Stimulated activated effector memory CD8-positive, alpha-beta T cell treated with anti-CD3 and anti-CD28 coated beads, Interleukin-12 subunit alpha, Interleukin-12 subunit beta, amount 100 ng/mL, for 72 hours (primary cell): ENCODE data around the gene HDDC2.
"Not testable (repeated sequence)": the region's sequence is repeated elsewhere in the genome, so short reads cannot be mapped to it uniquely, and the experiment has no call there.

Source experiments
- ATAC-seq: fragments of 150-1000 bp; cut with Tn5 transposase; 2 replicates; pipeline ENCODE4 v1.10.0; 2021
- DNase-seq, 2 donors: peaks; one replicate each; pipeline ENCODE4 v3.0.0; 2021 to 2022; ENCODE audit warnings: low spot score in 2 of 2
- H3K27ac Mint-ChIP-seq: one replicate; pipeline ENCODE4 v1.8.0; 2022; ENCODE audit warnings: mild to moderate bottlenecking, mixed read lengths
- H3K36me3 Mint-ChIP-seq: one replicate; pipeline ENCODE4 v1.8.0; 2022; ENCODE audit warnings: mild to moderate bottlenecking, mixed read lengths
- H3K4me1 Mint-ChIP-seq: one replicate; pipeline ENCODE4 v1.8.0; 2022; ENCODE audit warnings: mixed read lengths
- H3K4me3 Mint-ChIP-seq: one replicate; pipeline ENCODE4 v1.8.0; 2022; ENCODE audit warnings: mild to moderate bottlenecking, mixed read lengths
- H3K9me3 Mint-ChIP-seq: one replicate; pipeline ENCODE4 v1.8.0; 2022; ENCODE audit warnings: mixed read lengths

HDDC2 gene

DNA sequence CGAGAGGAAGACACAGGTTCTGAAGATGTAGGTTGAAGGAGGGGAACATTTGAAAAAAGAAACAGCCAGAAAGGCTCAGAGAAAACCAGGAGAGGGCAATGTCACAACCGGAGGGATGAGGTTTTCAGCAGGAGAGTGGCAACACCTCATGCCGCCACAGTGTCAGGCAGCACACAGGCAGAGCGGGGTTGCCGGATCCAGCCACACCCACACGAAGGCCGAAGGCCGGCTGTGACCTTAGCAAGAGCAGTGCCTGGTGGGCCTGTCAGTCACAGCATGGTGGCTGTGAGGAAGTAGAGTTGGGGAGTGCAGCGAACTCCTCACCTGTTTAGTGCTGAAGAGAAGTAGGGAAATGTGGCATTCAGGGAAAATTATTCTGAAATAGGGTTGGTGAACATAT lies 14.0 kb downstream of the HDDC2 start:
- no peak overlapping the region for H3K27ac Mint-ChIP-seq
- peaks cover 74% of the 10 kb centered on the region for H3K36me3 Mint-ChIP-seq
- peaks cover 37% of the 10 kb centered on the region for H3K4me1 Mint-ChIP-seq
- no peak overlapping the region for H3K4me3 Mint-ChIP-seq
- ATAC-seq (no peak), DNase-seq (no peak)
- peaks cover 10% of the 10 kb centered on the region for H3K9me3 Mint-ChIP-seq

DNA sequence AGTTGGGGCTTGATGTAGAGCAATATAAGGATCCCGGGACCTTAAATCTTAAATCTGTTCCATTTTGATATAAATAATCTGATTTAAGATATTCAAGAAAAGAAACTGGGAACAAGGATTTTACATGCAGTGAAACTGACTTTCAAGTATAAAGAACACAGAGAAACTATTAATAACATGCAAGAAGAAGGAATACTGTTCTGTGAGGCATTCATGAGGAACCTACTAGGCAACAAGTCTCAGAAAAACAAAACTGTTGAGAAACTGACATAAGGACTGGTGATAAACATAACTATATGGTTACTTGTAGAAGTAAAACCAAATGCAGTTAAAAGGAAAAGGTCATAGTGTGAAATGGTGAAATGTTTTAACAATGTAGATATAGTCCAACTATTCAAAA lies 15.8 kb downstream of the HDDC2 start:
- peaks cover 13% of the 10 kb centered on the region for H3K9me3 Mint-ChIP-seq
- ATAC-seq: no peak
- peaks cover 74% of the 10 kb centered on the region for H3K36me3 Mint-ChIP-seq
- no peak overlapping the region for H3K27ac Mint-ChIP-seq
- H3K4me1 Mint-ChIP-seq: peaks cover 51% of the 10 kb centered on the region
- no peak for DNase-seq
- H3K4me3 Mint-ChIP-seq: no peak overlapping the region

DNA sequence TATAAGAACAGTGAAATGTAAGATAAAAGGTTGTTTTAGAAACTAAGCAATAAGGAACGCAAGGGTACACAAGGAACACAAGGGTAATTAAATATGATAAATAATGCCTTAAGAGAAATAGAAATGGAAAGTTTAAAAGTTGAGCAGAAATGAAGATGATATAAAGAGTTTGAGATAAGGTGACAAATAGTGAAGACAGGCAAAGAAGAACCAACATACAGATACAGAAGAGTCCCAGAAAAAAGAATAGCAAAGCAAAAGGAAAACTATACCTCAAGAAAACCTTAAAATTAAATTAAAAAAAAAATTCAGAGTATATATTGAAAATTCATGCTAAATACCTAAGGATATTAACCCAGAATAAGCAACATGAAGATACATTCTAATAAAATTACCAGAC lies 16.4 kb downstream of the HDDC2 start:
- DNase-seq (no peak), ATAC-seq (no peak)
- H3K27ac Mint-ChIP-seq: no peak overlapping the region
- peaks cover 54% of the 10 kb centered on the region for H3K4me1 Mint-ChIP-seq
- H3K9me3 Mint-ChIP-seq: peaks cover 13% of the 10 kb centered on the region
- no peak overlapping the region for H3K4me3 Mint-ChIP-seq
- H3K36me3 Mint-ChIP-seq: peaks cover 75% of the 10 kb centered on the region

DNA sequence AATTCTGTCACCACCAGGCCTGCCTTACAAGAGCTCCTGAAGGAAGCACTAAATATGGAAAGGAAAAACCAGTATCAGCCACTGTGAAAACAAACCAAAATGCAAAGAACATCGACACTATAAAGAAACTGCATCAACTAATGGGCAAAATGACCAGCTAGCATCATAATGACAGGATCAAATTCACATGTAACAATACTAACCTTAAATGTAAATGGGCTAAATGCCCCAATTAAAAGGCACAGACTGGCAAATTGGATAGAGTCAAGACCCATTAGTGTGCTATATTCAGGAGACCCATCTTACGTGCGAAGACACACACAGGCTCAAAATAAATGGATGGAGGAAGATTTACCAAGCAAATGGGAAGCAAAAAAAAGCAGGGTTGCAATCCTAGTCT lies 19.3 kb downstream of the HDDC2 start:
- ATAC-seq, H3K4me3 Mint-ChIP-seq, H3K27ac Mint-ChIP-seq, DNase-seq: not testable (repeated sequence)
- Mint-ChIP-seq H3K4me1 (peaks cover 61% of the 10 kb centered on the region), H3K9me3 (peaks cover 13% of the 10 kb centered on the region), H3K36me3 (peaks cover 76% of the 10 kb centered on the region)

DNA sequence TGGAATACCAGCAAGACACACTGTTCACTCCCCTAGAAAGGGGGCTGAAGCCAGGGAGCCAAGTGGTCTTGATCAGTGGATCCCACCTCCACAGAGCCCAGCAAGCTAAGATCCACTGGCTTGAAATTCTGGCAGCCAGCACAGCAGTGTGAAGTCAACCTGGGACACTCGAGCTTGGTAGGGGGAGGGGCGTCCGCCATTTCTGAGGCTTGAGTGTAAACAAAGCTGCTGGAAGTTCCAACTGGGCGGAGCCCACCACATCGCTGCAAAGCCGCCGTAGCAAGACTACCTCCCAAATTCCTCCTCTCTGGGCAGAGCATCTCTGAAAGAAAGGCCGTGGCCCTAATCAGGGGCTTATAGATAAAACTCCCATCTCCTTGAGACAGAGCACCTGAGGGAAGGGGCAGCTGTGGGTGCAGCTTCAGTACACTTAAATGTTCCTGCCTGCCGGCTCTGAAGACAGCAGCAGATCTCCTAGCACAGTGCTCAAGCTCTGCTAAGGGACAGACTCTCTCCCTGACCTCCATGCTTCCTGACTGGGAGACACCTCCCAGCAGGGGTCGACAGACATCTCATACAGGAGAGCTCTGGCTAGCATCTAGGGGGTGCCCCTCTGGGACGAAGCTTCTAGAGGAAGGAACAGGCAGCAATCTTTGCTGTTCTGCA lies 21.3 kb downstream of the HDDC2 start:
- ATAC-seq: not testable (repeated sequence)

DNA sequence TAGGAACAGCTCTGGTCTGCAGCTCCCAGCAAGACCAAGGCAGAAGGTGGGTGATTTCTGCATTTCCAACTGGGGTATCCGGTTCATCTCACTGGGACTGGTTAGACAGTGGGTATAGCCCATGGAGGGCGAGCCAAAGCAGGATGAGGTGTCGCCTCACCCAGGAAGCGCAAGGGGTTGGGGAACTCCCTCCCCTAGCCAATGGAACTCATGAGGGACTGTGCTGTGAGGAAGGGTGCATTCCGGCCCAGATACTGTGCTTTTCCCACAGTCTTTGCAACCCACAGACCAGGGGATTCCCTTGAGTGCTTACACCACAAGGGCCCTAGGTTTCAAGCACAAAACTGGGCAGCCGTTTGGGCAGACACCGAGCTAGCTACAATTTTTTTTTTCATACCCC lies 21.8 kb downstream of the HDDC2 start:
- Mint-ChIP-seq H3K4me3 (no peak overlapping the region), H3K9me3 (peaks cover 3% of the 10 kb centered on the region), H3K36me3 (peaks cover 75% of the 10 kb centered on the region), H3K4me1 (peaks cover 65% of the 10 kb centered on the region), H3K27ac (peak overlapping the region; percentile 15)
- DNase-seq (no peak), ATAC-seq (no peak)

More for the DNA sequence above, 21.3 kb downstream of the HDDC2 start:
- peak overlapping the region; percentile 76 for H3K27ac Mint-ChIP-seq
- not testable (repeated sequence) for H3K9me3 Mint-ChIP-seq, DNase-seq, H3K4me3 Mint-ChIP-seq
- H3K36me3 Mint-ChIP-seq: peaks cover 75% of the 10 kb centered on the region
- peaks cover 65% of the 10 kb centered on the region for H3K4me1 Mint-ChIP-seq

DNA sequence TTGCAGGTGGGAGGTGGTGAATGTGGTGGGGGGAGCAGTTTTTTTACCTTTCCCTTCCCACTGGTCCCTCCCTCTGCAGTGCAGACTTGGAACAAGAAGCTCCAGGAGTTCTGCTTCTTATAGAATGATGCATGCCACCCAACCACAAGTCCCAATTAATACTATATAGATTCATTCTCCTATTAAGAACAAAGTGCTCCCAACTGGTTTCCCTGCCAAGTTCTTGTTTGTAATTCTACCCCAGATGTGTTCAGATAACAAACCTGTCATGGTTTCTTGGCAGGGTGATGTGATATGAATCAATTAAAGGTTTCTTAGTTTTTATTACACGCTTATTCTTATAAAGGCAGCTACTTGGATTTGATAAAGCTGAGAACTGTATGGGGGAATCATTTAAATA lies 23.9 kb downstream of the HDDC2 start:
- H3K4me3 Mint-ChIP-seq: no peak overlapping the region
- peaks cover 47% of the 10 kb centered on the region for H3K4me1 Mint-ChIP-seq
- no peak for DNase-seq
- ATAC-seq: no peak
- no peak overlapping the region for H3K27ac Mint-ChIP-seq
- peaks cover 3% of the 10 kb centered on the region for H3K9me3 Mint-ChIP-seq
- peaks cover 74% of the 10 kb centered on the region for H3K36me3 Mint-ChIP-seq

DNA sequence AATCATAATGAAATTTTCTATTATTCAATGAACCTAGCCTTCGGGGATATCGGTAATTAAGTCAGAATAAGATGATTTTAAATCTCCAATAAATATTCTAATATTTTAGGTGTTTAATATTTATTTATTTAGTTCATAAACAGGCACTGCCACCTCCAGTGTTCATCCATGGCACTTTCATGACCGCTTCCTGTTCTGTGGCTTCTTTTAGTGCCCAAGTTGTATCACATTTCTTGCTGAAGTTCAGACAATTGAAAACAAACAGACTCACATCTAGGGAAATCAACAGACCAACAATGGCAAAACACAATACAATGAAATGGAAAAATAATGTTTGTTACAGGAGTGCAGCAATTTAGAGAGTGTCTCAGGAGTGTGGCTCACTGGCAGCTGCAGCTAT lies 26.0 kb downstream of the HDDC2 start:
- DNase-seq (no peak), ATAC-seq (no peak)
- no peaks in the 10 kb centered on the region for H3K9me3 Mint-ChIP-seq
- peaks cover 30% of the 10 kb centered on the region for H3K4me1 Mint-ChIP-seq
- peak overlapping the region; percentile 84 for H3K27ac Mint-ChIP-seq
- peaks cover 57% of the 10 kb centered on the region for H3K36me3 Mint-ChIP-seq
- H3K4me3 Mint-ChIP-seq: no peak overlapping the region

DNA sequence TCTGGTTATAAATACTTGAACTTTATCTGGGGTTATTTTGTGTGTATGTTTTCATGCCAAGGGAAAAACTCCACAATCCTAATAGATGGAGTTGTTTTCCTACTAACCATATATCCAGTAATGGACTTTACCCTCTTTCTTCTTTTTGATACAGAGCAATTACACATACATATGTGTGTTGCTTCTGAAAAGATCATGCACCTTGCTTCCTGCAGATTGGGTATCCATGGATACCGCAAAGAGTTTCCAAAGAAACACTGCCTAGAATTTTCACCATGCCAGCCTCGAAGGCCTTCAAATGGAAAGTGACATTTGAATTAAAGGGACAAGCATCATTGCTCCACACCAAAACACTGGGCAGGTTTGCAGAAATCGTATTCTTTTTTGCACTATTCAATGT lies 26.8 kb downstream of the HDDC2 start:
- no peak for ATAC-seq
- DNase-seq: no peak
- H3K36me3 Mint-ChIP-seq: peaks cover 52% of the 10 kb centered on the region
- H3K27ac Mint-ChIP-seq: peak overlapping the region; percentile 84
- H3K4me1 Mint-ChIP-seq: peaks cover 26% of the 10 kb centered on the region
- H3K9me3 Mint-ChIP-seq: no peaks in the 10 kb centered on the region
- H3K4me3 Mint-ChIP-seq: no peak overlapping the region

DNA sequence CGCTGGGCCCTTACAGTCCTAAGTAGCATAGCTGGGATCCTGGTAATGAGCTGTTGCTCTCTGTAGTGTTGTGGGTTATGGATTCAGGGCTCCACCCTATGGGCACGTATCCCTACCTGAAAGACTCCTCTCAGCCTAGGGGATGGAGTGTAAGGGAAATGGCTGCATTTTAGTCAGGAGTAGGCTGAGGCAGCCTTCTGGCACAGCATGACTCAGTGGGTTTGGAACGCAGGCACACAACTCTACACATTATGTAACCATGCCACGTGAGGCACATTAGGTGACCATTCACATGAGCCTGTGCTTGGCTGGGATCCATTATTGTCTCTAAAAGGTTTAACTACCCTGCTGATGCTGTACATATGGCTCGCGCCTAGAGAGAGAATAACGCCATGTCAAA lies 27.8 kb downstream of the HDDC2 start:
- H3K36me3 Mint-ChIP-seq: peaks cover 42% of the 10 kb centered on the region
- H3K9me3 Mint-ChIP-seq: no peaks in the 10 kb centered on the region
- no peak overlapping the region for H3K4me3 Mint-ChIP-seq
- ATAC-seq: no peak
- DNase-seq: no peak
- peaks cover 19% of the 10 kb centered on the region for H3K4me1 Mint-ChIP-seq
- H3K27ac Mint-ChIP-seq: no peak overlapping the region

DNA sequence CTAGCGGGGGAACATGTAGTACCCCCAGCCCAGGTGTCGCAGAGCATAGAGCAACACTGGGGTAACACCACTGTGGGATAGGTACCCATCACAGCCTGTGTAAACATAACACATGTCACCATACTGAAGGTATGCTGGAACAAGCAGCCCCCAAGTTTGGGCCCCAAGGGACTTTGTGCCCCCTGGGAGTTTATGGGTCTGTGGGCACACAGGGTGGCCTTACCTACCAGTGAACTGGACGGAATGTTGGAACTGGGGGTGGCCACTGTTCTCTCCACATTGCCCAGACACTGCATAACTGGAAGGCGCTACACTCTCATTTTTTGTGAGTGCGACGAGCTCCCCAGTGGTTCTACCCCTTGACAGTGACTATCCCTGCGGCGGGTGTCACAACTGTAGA lies 28.5 kb downstream of the HDDC2 start:
- H3K27ac Mint-ChIP-seq: no peak overlapping the region
- ATAC-seq: no peak
- no peaks in the 10 kb centered on the region for H3K9me3 Mint-ChIP-seq
- H3K4me3 Mint-ChIP-seq: no peak overlapping the region
- no peak for DNase-seq
- H3K4me1 Mint-ChIP-seq: peaks cover 12% of the 10 kb centered on the region
- peaks cover 40% of the 10 kb centered on the region for H3K36me3 Mint-ChIP-seq

DNA sequence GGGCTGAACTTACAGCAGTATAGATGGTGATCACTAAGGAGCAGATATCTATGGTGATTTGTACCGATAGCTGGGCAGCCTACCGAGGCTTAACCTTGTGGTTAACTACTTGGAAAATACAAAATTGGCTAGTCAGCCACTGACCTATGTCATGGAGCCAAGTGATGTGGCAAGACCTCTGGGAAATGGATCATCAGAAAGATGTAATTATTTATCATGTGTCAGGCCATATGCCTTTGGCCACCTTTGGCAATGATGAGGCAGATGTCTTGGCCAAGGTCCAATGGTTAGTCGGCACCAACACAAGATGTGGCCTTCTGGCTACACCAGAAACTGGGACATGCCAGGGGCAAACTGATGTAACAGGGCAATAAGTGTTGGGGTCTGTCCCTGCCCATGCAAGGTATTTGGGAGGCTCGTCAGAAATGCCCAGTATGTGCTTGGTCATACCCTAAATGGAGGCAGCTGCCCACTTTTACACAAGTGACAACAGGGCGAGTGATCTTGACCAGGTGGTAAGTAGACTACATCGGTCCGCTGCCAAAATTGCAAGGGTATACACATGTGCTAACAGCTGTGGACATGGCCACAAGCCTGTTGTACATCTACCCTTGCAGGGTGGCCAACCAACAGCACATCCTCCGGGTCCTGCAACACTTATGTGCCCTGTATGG lies 30.1 kb downstream of the HDDC2 start:
- peaks cover 26% of the 10 kb centered on the region for H3K36me3 Mint-ChIP-seq

DNA sequence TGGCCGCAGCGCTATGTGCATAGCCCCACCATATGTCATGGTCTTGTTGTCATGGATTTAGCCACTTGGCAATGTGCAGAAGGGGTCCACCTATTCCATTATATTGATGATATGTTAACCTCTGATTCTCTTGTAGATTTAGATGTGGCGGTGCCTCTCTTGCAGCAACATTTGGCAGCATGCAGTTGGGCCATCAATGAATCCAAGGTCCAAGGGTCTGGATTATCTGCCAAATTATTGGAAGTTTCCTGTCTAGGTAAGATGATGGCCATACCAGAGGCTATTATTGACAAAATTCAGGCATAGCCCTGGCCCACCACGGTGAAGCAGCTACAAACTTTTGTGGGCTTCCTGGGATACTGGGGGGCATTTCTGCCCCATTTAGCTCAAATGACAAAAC lies 31.4 kb downstream of the HDDC2 start:
- no peaks in the 10 kb centered on the region for H3K4me1 Mint-ChIP-seq
- ATAC-seq (no peak), DNase-seq (no peak)
- peaks cover 13% of the 10 kb centered on the region for H3K36me3 Mint-ChIP-seq
- H3K4me3 Mint-ChIP-seq: no peak overlapping the region
- H3K9me3 Mint-ChIP-seq: no peaks in the 10 kb centered on the region
- no peak overlapping the region for H3K27ac Mint-ChIP-seq

More for the DNA sequence above, 30.1 kb downstream of the HDDC2 start:
- no peak for DNase-seq
- H3K4me1 Mint-ChIP-seq: peaks cover 8% of the 10 kb centered on the region
- no peak for ATAC-seq
- no peak overlapping the region for H3K4me3 Mint-ChIP-seq
- no peaks in the 10 kb centered on the region for H3K9me3 Mint-ChIP-seq
- no peak overlapping the region for H3K27ac Mint-ChIP-seq

DNA sequence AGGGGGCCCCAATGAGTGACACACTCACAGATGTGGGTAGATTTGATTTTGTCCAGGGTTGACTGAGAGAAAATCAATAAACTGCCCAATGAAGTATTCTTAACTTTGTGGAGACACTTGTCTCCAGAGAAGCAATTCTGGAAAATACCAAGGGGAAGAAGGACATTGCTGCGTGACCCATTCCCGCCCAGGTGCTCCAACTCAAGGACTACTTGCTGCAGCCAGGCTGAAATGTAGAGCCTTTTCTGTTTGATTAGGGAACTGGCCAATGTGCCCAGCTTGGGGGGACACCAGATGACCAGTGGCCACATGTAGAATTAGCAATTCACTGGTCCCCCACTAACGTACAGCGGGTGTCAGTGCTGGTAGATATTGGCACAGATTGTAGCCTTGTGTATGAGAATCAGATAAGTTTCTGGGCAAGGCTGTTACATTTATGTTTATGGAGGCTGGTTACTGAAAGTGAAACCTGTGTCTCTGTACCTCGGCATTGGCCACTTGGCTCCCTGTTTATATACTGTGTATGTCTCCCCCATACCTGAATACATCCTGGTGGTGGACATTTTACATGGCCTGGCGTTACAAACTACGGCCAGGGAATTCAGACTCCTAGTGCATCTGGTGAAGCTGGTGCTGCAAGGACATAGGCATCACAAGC lies 32.3 kb downstream of the HDDC2 start:
- ATAC-seq (no peak), DNase-seq (no peak)
- H3K4me3 Mint-ChIP-seq: no peak overlapping the region
- no peaks in the 10 kb centered on the region for H3K4me1 Mint-ChIP-seq
- no peak overlapping the region for H3K27ac Mint-ChIP-seq
- no peaks in the 10 kb centered on the region for H3K9me3 Mint-ChIP-seq
- peaks cover 5% of the 10 kb centered on the region for H3K36me3 Mint-ChIP-seq

DNA sequence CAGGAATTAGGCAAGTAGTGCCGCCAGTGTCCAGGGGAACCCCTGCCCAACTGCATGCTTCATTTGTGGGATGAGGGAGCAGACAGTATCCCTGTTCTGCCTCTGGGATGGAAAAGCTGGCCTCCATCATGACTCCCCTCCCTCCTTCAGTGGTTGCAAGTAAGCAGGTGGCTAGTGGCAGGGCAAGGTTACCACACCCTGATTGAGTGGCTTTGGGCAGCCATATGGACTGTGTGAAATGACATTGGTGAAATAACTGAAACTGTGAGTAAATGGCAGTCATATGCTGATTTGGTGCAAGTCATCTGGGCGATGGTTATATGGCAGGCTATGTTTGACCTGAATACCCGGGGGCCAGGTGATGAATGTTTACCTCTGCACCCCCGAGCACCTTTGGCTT lies 33.0 kb downstream of the HDDC2 start:
- Mint-ChIP-seq H3K4me1 (no peaks in the 10 kb centered on the region), H3K36me3 (no peaks in the 10 kb centered on the region), H3K27ac (no peak overlapping the region), H3K4me3 (no peak overlapping the region), H3K9me3 (no peaks in the 10 kb centered on the region)
- ATAC-seq (no peak), DNase-seq (no peak)
